H9 (cell line): ENCODE data around the gene PCDHGB1. TPM values are rescaled to one million over a fixed set of nuclear protein-coding genes. Genes with fewer than 3 reads are reported as not detected.
"Not testable (repeated sequence)": the region's sequence is repeated elsewhere in the genome, so short reads cannot be mapped to it uniquely, and the experiment has no call there.

Experiments
- DNase-seq: peaks from one replicate; pipeline ENCODE4 v3.0.0-alpha.2; 2017
- H2AFZ ChIP-seq: one replicate; pipeline ENCODE4 v1.6.1; 2013; ENCODE audit warnings: mild to moderate bottlenecking, low read length, control low read depth, moderate library complexity
- H2AK5ac ChIP-seq: 2 replicates; pipeline ENCODE4 v1.6.1; 2013; ENCODE audit warnings: low read length, control low read depth, mixed read lengths; ENCODE audit not compliant: insufficient read length
- H2BK120ac ChIP-seq: one replicate; pipeline ENCODE4 v1.6.1; 2013; ENCODE audit warnings: low read depth, mild to moderate bottlenecking, low read length, control low read depth, inconsistent platforms; ENCODE audit not compliant: poor library complexity, severe bottlenecking
- H2BK12ac ChIP-seq: 2 replicates; pipeline ENCODE4 v1.6.1; 2013; ENCODE audit warnings: low read length, control low read depth, mixed read lengths, low read depth; ENCODE audit not compliant: insufficient read length
- H2BK15ac ChIP-seq: 2 replicates; pipeline ENCODE4 v1.6.1; 2013; ENCODE audit warnings: low read depth, low read length, control low read depth
- H2BK20ac ChIP-seq: one replicate; pipeline ENCODE4 v1.6.1; 2013; ENCODE audit warnings: low read depth, mild to moderate bottlenecking, low read length, control low read depth, inconsistent platforms; ENCODE audit not compliant: poor library complexity, severe bottlenecking
- H2BK5ac ChIP-seq: 2 replicates; pipeline ENCODE4 v1.6.1; 2013; ENCODE audit warnings: low read length, control low read depth, mixed read lengths; ENCODE audit not compliant: insufficient read length
- H3K14ac ChIP-seq: 2 replicates; pipeline ENCODE4 v1.6.1; 2013; ENCODE audit warnings: low read length, control low read depth; ENCODE audit not compliant: insufficient read depth
- H3K18ac ChIP-seq: 2 replicates; pipeline ENCODE4 v1.6.1; 2013; ENCODE audit warnings: low read depth, mild to moderate bottlenecking, mixed read lengths, low read length, control low read depth; ENCODE audit not compliant: insufficient read length
- H3K23ac ChIP-seq: 2 replicates; pipeline ENCODE4 v1.6.1; 2013; ENCODE audit warnings: low read length, control low read depth, mixed read lengths, low read depth; ENCODE audit not compliant: insufficient read length
- H3K23me2 ChIP-seq: 2 replicates; pipeline ENCODE4 v1.6.1; 2013; ENCODE audit warnings: low read depth, mild to moderate bottlenecking, mixed read lengths, low read length, control low read depth; ENCODE audit not compliant: insufficient read length, poor library complexity, severe bottlenecking
- H3K27ac ChIP-seq: 2 replicates; pipeline ENCODE4 v1.5.1; 2013; ENCODE audit warnings: low read length, control low read depth, mixed read lengths, low read depth; ENCODE audit not compliant: insufficient read length
- H3K27me3 ChIP-seq: 2 replicates; pipeline ENCODE4 v1.6.1; 2013; ENCODE audit warnings: low read length, control low read depth, inconsistent platforms; ENCODE audit not compliant: insufficient read depth
- H3K4ac ChIP-seq: 2 replicates; pipeline ENCODE4 v1.6.1; 2013; ENCODE audit warnings: low read depth, mild to moderate bottlenecking, control low read depth, inconsistent platforms, low read length, moderate library complexity
- H3K4me1 ChIP-seq: 2 replicates; pipeline ENCODE4 v1.6.1; 2013; ENCODE audit warnings: low read length, control low read depth, inconsistent platforms; ENCODE audit not compliant: insufficient read depth
- H3K4me2 ChIP-seq: 2 replicates; pipeline ENCODE4 v1.6.1; 2013; ENCODE audit warnings: low read length, control low read depth, mixed read lengths; ENCODE audit not compliant: insufficient read length, insufficient read depth
- H3K56ac ChIP-seq: 2 replicates; pipeline ENCODE4 v1.6.1; 2013; ENCODE audit warnings: low read depth, mild to moderate bottlenecking, mixed read lengths, low read length, control low read depth; ENCODE audit not compliant: insufficient read length
- H3K79me1 ChIP-seq: 2 replicates; pipeline ENCODE4 v1.6.1; 2013; ENCODE audit warnings: low read depth, mild to moderate bottlenecking, moderate library complexity, low read length, control low read depth, inconsistent platforms; ENCODE audit not compliant: insufficient read depth, poor library complexity, severe bottlenecking
- H3K79me2 ChIP-seq: 2 replicates; pipeline ENCODE4 v1.6.1; 2013; ENCODE audit warnings: low read length, control low read depth, inconsistent platforms; ENCODE audit not compliant: insufficient read depth
- H3K9ac ChIP-seq: 2 replicates; pipeline ENCODE4 v1.6.1; 2013; ENCODE audit warnings: low read length, control low read depth, mixed read lengths; ENCODE audit not compliant: insufficient read length; ENCODE audit errors: extremely low read depth
- H3K9me3 ChIP-seq: one replicate; pipeline ENCODE4 v1.6.1; 2013; ENCODE audit warnings: low read depth, low read length, inconsistent platforms; ENCODE audit not compliant: control insufficient read depth
- H3T11ph ChIP-seq: one replicate; pipeline ENCODE4 v1.6.1; 2013; ENCODE audit warnings: mild to moderate bottlenecking, low read length, control low read depth, inconsistent platforms
- H4K20me1 ChIP-seq: one replicate; pipeline ENCODE4 v1.6.1; 2013; ENCODE audit not compliant: control insufficient read depth, insufficient read length, insufficient read depth
- H4K5ac ChIP-seq: 2 replicates; pipeline ENCODE4 v1.6.1; 2013; ENCODE audit warnings: low read depth, mild to moderate bottlenecking, mixed read lengths, low read length, control low read depth; ENCODE audit not compliant: insufficient read length
- H4K8ac ChIP-seq: replicated peaks from 2 replicates; pipeline ENCODE4 v1.6.1; 2013; ENCODE audit warnings: low read length, control low read depth, mixed read lengths, low read depth; ENCODE audit not compliant: insufficient read length
- H4K91ac ChIP-seq: 2 replicates; pipeline ENCODE4 v1.6.1; 2013; ENCODE audit warnings: low read depth, mild to moderate bottlenecking, moderate library complexity, mixed read lengths, low read length, control low read depth; ENCODE audit not compliant: insufficient read length
- H3K27ac Mint-ChIP-seq, 3 experiments: 2 replicates in 2 of 3; 3 replicates in 1 of 3; pipeline ENCODE4 v1.8.0; 2020 to 2021; ENCODE audit warnings: mixed read lengths in 3 of 3, mild to moderate bottlenecking in 1 of 3, moderate library complexity in 1 of 3
- H3K27me3 Mint-ChIP-seq: 2 replicates; pipeline ENCODE4 v1.8.0; 2021; ENCODE audit warnings: low read depth, mild to moderate bottlenecking, moderate library complexity, mixed read lengths
- H3K36me3 Mint-ChIP-seq, 3 experiments: 2 replicates in 2 of 3; 3 replicates in 1 of 3; pipeline ENCODE4 v1.8.0; 2020 to 2021; ENCODE audit warnings: low read depth in 3 of 3, mixed read lengths in 3 of 3; ENCODE audit not compliant: insufficient read depth in 1 of 3
- H3K4me1 Mint-ChIP-seq, 2 experiments: 2 replicates each; pipeline ENCODE4 v1.8.0; 2020; ENCODE audit warnings: mixed read lengths in 2 of 2
- H3K4me3 Mint-ChIP-seq, 2 experiments: 2 replicates in 1 of 2; 3 replicates in 1 of 2; pipeline ENCODE4 v1.8.0; 2020 to 2021; ENCODE audit warnings: mild to moderate bottlenecking in 2 of 2, mixed read lengths in 2 of 2, moderate library complexity in 1 of 2
- H3K9me3 Mint-ChIP-seq, 2 experiments: 2 replicates in 1 of 2; 3 replicates in 1 of 2; pipeline ENCODE4 v1.8.0; 2020; ENCODE audit warnings: mild to moderate bottlenecking in 2 of 2, mixed read lengths in 2 of 2, moderate library complexity in 1 of 2
- WGBS: extraction: QIAGEN DNeasy Blood & Tissue Kit; methylation state at CpG from one replicate; pipeline ENCODE4 v1.1.7; 2013; ENCODE audit warnings: missing lambda C conversion rate, low lambda C conversion rate, mixed read lengths; ENCODE audit not compliant: insufficient read length; ENCODE audit errors: extremely low coverage; 5-methylcytosine and 5-hydroxymethylcytosine counted together
- total RNA-seq: library from RNA; stranded (reverse); gene quantifications from 2 replicates; pipeline ENCODE4 v1.2.1, GENCODE V29; 2021
- TF ChIP-seq, protein P1 (sequence below): fragments of 200-600 bp; sonication (generic); conservative IDR thresholded peaks from 3 replicates; pipeline ENCODE4 v1.8.0; 2021; ENCODE audit warnings: antibody characterized with exemption, mild to moderate bottlenecking

PCDHGB1 gene
- total RNA-seq, 1 experiment from 2014 or later: 5.0 TPM

DNA sequence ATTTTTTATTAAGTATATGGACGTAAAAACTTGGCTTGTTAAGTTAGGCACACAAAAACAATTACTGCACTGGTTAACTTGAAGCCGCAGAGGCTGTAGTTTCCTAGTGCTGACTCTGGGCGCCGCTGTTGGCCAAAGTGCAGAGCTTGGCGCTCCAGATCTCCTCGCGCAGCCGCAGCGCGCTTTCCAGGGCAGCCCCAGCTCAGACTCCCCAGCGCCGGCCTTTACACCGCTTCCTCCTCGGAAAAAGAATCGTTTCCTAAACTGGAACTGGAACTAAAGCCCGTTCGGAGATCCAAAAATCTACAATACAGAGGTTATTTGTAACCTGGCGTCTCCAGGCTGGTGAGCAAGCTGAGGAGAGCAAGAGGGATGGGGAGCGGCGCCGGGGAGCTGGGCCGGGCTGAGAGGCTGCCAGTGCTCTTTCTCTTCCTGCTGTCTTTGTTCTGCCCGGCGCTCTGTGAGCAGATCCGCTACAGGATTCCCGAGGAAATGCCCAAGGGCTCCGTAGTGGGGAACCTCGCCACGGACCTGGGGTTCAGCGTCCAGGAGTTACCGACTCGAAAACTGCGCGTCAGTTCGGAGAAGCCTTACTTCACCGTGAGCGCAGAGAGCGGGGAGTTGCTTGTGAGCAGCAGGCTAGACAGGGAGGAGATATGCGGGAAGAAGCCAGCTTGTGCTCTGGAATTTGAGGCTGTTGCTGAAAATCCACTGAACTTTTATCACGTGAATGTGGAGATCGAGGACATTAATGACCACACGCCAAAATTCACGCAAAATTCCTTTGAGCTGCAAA lies 48.1 kb downstream of the PCDHGB1 start, which contains the start of gene PCDHGB5:
Gene PCDHGB5, plus strand, starts transcription at position 192 of the 796 bp plus-strand sequence. Its CDS starts 181 bp downstream, at position 373.
- H3K4me3 Mint-ChIP-seq: peak within 1 kb of the TSS in 1 of 2 experiments; percentile 57; a peak in 2 of 5 replicates
- not testable (repeated sequence) for H3K9ac ChIP-seq, H4K8ac ChIP-seq, H2BK15ac ChIP-seq, H4K91ac ChIP-seq, H3K4me1 ChIP-seq, H3K79me1 ChIP-seq, H3K56ac ChIP-seq, H3K4me2 ChIP-seq, H3K79me2 ChIP-seq, H3K27ac Mint-ChIP-seq, H2AK5ac ChIP-seq, H3K4me1 Mint-ChIP-seq, H3K18ac ChIP-seq, H2BK5ac ChIP-seq, H3T11ph ChIP-seq, H2BK120ac ChIP-seq, H4K20me1 ChIP-seq, H3K4ac ChIP-seq, H3K23ac ChIP-seq, H3K27me3 Mint-ChIP-seq, H3K27me3 ChIP-seq, H3K23me2 ChIP-seq, H2BK12ac ChIP-seq, H3K14ac ChIP-seq, H4K5ac ChIP-seq, H3K27ac ChIP-seq, H2AFZ ChIP-seq, H2BK20ac ChIP-seq
- DNase-seq: peak; percentile 47
- H3K36me3 Mint-ChIP-seq: peaks cover 26 to 51% (median 50%) of the 10 kb centered on the region in 3 experiments
- H3K9me3 ChIP-seq: peaks cover 36% of the 10 kb centered on the region
- WGBS: no CpG with 5 or more reads among the region's 43 CpGs
- H3K9me3 Mint-ChIP-seq: peaks cover 54 to 72% of the 10 kb centered on the region in 2 experiments
- TF ChIP-seq, protein P1, sequence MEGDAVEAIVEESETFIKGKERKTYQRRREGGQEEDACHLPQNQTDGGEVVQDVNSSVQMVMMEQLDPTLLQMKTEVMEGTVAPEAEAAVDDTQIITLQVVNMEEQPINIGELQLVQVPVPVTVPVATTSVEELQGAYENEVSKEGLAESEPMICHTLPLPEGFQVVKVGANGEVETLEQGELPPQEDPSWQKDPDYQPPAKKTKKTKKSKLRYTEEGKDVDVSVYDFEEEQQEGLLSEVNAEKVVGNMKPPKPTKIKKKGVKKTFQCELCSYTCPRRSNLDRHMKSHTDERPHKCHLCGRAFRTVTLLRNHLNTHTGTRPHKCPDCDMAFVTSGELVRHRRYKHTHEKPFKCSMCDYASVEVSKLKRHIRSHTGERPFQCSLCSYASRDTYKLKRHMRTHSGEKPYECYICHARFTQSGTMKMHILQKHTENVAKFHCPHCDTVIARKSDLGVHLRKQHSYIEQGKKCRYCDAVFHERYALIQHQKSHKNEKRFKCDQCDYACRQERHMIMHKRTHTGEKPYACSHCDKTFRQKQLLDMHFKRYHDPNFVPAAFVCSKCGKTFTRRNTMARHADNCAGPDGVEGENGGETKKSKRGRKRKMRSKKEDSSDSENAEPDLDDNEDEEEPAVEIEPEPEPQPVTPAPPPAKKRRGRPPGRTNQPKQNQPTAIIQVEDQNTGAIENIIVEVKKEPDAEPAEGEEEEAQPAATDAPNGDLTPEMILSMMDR: peak; percentile 61
